ENCODE measurements around the gene LPAR2. TPM values are rescaled to one million over a fixed set of nuclear protein-coding genes. Genes with fewer than 3 reads are reported as not detected.

The LPAR2 gene
- total RNA-seq, 1 experiment from 2014 or later, result 22.0 TPM

DNA sequence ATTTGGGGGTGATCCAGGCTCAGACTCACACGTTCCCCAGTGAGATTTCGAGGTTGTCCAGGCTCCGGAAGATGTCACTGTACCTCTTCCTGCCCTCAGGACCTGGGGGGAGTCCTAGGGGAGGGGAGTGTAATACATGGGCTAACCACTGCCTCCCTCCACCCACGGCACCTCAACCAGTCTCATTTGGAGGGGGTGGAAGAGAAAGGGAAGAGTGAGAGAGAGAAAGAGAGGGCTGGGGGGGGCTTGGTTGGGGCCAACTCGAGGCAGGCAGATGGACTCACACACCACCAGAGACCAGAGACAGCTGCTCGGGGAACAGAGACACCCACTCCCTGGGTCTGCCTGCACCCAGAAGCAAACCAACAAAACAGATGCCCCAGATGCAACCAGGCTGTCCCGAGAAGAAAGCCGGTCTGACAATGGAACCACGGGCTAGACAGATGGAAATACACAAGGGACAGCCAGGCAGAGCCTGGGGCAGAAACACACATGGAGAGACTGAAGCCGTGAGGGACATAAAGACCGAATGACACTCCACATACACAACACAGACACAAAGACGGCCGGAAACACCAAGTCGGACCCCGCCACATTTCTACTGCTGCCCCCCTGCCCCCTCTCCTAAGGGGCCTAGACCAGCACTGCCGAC, 14.6 kb upstream of the LPAR2 start:
- peak overlapping the region; percentile 89 for H3K4me3 ChIP-seq (ENCODE audit: low read length)
- peak overlapping the region; percentile 89 for H3K4me2 ChIP-seq (ENCODE audit: low read depth, low read length, poor library complexity, severe bottlenecking)
- peaks cover 16% of the 10 kb centered on the region for H3K4me1 ChIP-seq (ENCODE audit: low read length)
- no peaks in the 10 kb centered on the region for H3K27me3 ChIP-seq (ENCODE audit: low read length)
- H3K36me3 ChIP-seq (ENCODE audit: insufficient read depth, low read length), result peaks cover 15% of the 10 kb centered on the region
- peak overlapping the region; percentile 93 for H3K9ac ChIP-seq (ENCODE audit: low read length)
- peaks cover 20% of the 10 kb centered on the region for H3K79me2 ChIP-seq (ENCODE audit: low read length)
- peak; percentile 63 for DNase-seq
- no peaks in the 10 kb centered on the region for H3K9me2 ChIP-seq (replicated peaks; ENCODE audit: insufficient read depth, low read length)
- H2AFZ ChIP-seq (ENCODE audit: low read length), result no peak overlapping the region; the same call in 1 of the 2 replicates
- H4K20me1 ChIP-seq (ENCODE audit: insufficient read depth, low read depth, low read length), result no peaks in the 10 kb centered on the region
- H3K27ac ChIP-seq (ENCODE audit: low read length), result peak overlapping the region; percentile 87
- H3K9me3 ChIP-seq (ENCODE audit: low read length), result no peaks in the 10 kb centered on the region

DNA sequence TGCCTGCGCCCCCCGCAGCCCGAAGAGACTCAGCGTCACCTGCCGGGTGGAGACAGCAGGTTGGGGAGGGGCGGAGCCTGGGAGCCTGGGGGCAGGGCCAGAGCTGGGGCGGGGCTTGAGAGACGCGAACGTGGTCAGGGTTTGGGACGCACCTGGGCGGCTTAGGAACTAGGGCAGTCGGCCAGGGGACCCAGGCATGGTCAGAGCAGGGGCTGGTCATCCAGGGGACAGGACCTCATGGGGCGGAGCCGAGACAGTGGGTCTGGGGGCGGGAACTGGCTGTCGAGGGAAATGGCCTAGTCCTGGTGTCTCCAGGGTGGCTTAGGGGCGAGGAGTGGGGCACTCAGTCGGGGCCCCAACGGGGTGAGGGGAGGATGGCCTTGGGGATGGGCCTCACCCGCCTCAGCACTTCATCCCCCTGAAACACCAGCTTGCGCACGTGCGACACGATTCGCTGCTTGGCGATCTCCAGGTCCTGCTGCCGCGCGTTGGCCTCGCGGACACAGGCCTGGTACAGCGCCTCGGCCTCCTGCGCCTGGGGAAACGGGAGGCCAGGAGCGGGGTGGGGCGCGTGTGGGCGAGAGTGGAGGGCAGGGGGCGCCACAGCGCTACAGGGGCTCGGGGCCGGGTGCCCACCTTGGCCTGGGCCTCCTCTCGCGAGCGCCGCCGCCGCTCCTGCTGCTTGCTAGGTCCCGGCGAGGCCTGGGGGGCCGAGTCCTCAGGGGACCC, 9.7 kb upstream of the LPAR2 start:
- H3K36me3 ChIP-seq (ENCODE audit: insufficient read depth, low read length), result peaks cover 13% of the 10 kb centered on the region
- H4K20me1 ChIP-seq (ENCODE audit: insufficient read depth, low read depth, low read length), result no peaks in the 10 kb centered on the region
- no peaks in the 10 kb centered on the region for H3K9me3 ChIP-seq (ENCODE audit: low read length)
- H3K79me2 ChIP-seq (ENCODE audit: low read length), result peaks cover 14% of the 10 kb centered on the region
- no peaks in the 10 kb centered on the region for H3K9me2 ChIP-seq (replicated peaks; ENCODE audit: insufficient read depth, low read length)
- H3K4me2 ChIP-seq (ENCODE audit: low read depth, low read length, poor library complexity, severe bottlenecking), result no peak overlapping the region
- H2AFZ ChIP-seq (ENCODE audit: low read length), result no peak overlapping the region
- no peaks in the 10 kb centered on the region for H3K27me3 ChIP-seq (ENCODE audit: low read length)
- H3K9ac ChIP-seq (ENCODE audit: low read length), result no peak overlapping the region
- peaks cover 9% of the 10 kb centered on the region for H3K4me1 ChIP-seq (ENCODE audit: low read length)
- no peak overlapping the region for H3K27ac ChIP-seq (ENCODE audit: low read length)
- H3K4me3 ChIP-seq (ENCODE audit: low read length), result no peak overlapping the region
- peak; percentile 44 for DNase-seq

DNA sequence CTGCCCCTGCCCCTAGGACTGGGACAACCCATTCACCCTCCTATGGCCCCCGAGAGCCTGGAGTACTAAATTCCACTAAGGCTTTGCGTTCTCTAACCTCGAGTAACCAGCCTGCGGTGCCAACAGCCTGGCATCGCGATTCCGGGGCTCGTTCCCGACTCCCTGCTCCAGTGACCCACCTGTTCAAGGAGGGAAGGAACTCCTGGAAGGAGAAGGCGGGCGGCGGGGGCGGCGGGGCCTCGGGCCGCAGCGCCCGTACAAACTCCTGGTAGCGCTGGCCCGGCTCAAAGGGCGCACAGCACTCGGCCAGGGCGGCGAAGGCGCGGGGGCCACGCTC, 9.1 kb upstream of the LPAR2 start:
- no peak for DNase-seq
- Histone ChIP-seq H3K79me2 (ENCODE audit: low read length) (peaks cover 9% of the 10 kb centered on the region), H3K9ac (ENCODE audit: low read length) (no peak overlapping the region), H3K4me3 (ENCODE audit: low read length) (no peak overlapping the region), H3K9me3 (ENCODE audit: low read length) (no peaks in the 10 kb centered on the region), H2AFZ (ENCODE audit: low read length) (no peak overlapping the region), H3K27ac (ENCODE audit: low read length) (no peak overlapping the region), H3K36me3 (ENCODE audit: insufficient read depth, low read length) (peaks cover 13% of the 10 kb centered on the region), H3K4me2 (ENCODE audit: low read depth, low read length, poor library complexity, severe bottlenecking) (no peak overlapping the region), H3K27me3 (ENCODE audit: low read length) (no peaks in the 10 kb centered on the region), H3K4me1 (ENCODE audit: low read length) (peaks cover 5% of the 10 kb centered on the region), H4K20me1 (ENCODE audit: insufficient read depth, low read depth, low read length) (no peaks in the 10 kb centered on the region), H3K9me2 (replicated peaks; ENCODE audit: insufficient read depth, low read length) (no peaks in the 10 kb centered on the region)

DNA sequence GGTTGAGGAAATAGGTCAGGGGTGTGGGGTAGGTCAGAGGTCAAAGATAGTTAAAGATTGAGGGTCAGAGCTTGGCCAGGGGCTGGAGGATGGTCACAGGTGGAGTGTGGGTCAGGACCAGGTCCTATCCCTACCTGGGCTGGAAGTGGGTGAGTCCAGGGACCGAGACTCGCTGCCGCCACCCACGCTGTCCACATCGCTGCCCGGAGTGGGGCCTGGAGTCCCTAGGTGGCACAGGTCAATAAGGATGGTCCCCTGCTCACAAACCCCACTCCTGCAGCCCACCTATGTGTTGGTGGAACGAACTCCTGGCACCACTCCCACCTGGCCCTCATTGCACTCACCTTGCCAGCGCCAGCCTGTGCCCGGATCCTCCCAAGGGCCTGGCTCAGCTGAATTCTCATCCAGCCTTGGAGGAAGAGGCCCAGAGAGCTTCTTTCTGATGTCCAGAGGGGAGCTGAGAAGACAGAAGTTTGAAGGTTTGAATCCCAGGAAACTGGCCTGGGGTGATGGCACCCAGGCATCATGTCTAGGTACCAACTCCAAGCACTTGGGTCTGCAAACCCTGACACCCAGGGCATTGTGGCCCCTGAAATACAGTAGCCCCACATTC, 8.7 kb upstream of the LPAR2 start:
- Histone ChIP-seq H3K9me2 (replicated peaks; ENCODE audit: insufficient read depth, low read length) (no peaks in the 10 kb centered on the region), H3K27ac (ENCODE audit: low read length) (no peak overlapping the region), H4K20me1 (ENCODE audit: insufficient read depth, low read depth, low read length) (no peaks in the 10 kb centered on the region), H3K36me3 (ENCODE audit: insufficient read depth, low read length) (peaks cover 10% of the 10 kb centered on the region), H3K4me2 (ENCODE audit: low read depth, low read length, poor library complexity, severe bottlenecking) (no peak overlapping the region), H3K27me3 (ENCODE audit: low read length) (no peaks in the 10 kb centered on the region), H3K9ac (ENCODE audit: low read length) (no peak overlapping the region), H3K4me3 (ENCODE audit: low read length) (no peak overlapping the region), H2AFZ (ENCODE audit: low read length) (no peak overlapping the region), H3K9me3 (ENCODE audit: low read length) (no peaks in the 10 kb centered on the region), H3K4me1 (ENCODE audit: low read length) (peaks cover under 1% of the 10 kb centered on the region; the same call in 1 of the 2 replicates), H3K79me2 (ENCODE audit: low read length) (peaks cover 4% of the 10 kb centered on the region)
- no peak for DNase-seq

DNA sequence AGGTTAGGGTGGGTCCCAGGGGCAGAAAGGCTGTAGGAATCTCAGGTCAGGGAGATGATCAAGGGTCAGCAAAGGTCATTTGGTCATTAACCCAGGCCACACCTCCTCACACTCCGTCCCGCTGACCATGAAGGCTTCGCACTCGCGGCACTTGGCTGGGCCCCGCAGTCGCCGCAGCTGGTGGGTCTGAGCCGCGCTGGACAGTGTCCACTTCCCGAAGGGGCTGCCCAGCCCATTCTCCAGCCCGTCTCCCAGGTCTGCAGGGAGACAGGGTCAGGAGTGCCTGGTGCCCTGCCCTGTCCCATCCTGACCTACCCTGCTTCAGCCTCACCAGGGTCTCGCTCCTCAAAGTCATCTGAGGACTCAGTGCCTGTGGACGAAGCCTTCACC, 7.3 kb upstream of the LPAR2 start:
- Histone ChIP-seq H3K4me1 (ENCODE audit: low read length) (no peaks in the 10 kb centered on the region), H3K27me3 (ENCODE audit: low read length) (no peaks in the 10 kb centered on the region), H3K36me3 (ENCODE audit: insufficient read depth, low read length) (peaks cover 10% of the 10 kb centered on the region), H3K27ac (ENCODE audit: low read length) (no peak overlapping the region), H4K20me1 (ENCODE audit: insufficient read depth, low read depth, low read length) (no peaks in the 10 kb centered on the region), H3K4me3 (ENCODE audit: low read length) (no peak overlapping the region), H3K4me2 (ENCODE audit: low read depth, low read length, poor library complexity, severe bottlenecking) (no peak overlapping the region), H3K9me3 (ENCODE audit: low read length) (no peaks in the 10 kb centered on the region), H3K79me2 (ENCODE audit: low read length) (no peaks in the 10 kb centered on the region), H2AFZ (ENCODE audit: low read length) (no peak overlapping the region), H3K9ac (ENCODE audit: low read length) (no peak overlapping the region), H3K9me2 (replicated peaks; ENCODE audit: insufficient read depth, low read length) (no peaks in the 10 kb centered on the region)
- no peak for DNase-seq

DNA sequence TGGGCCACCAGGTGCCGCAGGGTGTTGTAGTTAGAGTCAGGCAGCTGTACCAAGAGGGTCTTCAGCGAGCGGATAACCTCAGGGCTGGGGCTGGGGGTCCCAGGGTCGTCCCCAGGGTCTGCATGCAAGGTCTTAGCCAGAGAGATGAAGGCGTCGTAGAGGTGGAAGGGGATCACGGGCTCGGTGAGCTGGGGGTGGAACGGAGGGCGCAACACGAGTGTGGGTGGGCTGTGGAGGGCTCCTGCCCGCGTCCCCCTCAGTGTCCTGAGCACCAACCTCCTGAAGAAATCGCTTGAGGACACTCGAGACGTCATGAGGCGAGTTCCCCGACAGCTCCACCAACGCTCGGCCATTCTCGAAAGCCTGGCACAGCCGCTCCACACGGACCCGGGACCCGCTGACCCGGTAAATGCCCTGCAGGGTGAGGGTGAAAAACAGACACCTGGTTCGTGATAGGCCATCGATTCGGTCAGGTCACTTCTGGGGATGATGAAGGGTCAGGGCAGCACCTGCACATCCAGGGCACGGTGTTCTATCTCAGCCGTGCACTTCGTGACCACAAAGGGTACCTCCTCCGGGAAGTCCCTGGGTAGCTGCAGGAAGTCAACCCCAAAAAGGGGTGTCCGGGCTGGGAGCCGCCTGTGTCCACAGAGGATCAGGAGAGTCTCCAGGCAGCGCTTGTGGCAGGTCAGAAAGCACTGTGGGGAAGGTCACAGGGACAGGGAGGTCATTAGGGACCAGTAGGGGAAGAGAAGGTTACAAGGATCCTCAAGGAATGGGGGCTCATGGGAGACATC, 6.7 kb upstream of the LPAR2 start:
- Histone ChIP-seq H4K20me1 (ENCODE audit: insufficient read depth, low read depth, low read length) (no peaks in the 10 kb centered on the region), H3K9ac (ENCODE audit: low read length) (no peak overlapping the region), H3K4me2 (ENCODE audit: low read depth, low read length, poor library complexity, severe bottlenecking) (no peak overlapping the region)

DNA sequence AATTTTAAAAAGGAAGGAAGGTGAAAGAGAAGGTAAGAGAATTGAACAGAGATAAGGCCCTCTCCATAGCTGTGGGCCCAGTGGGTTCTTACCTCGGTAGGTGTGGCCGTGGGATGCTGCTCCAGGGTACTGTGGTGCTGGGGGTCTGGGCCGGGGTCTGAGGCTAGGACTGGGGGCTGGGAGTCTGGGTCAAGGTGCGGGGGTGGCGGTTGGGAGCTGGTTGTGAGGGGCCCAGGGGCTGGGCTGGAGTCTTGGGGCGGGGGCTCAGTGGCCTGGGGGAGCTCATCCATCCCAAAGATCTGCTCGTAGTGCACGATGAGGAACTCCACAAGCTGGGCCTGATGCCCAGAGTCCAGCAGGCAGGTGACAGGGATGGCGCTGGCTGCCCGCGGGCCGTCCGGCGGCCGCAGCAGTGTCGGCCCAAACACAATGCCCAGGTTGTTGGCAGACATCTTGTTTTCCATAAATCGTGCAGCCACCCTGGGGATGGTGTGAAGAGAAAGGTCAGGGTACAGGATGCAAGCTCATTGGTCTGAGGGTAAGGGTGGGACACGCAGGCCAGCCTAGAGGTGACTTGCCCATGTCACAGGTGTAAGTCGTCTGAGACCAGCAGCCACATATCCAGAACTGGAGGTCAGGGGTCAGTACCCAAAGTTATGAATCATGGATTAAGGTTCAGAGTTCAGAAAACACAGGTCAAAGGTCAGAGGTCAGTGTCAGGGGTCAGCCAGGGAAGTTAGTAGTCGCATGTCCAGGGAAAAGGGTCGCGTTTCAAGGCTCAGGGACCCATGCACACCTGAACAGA, 5.9 kb upstream of the LPAR2 start:
- peaks cover 17% of the 10 kb centered on the region for H3K36me3 ChIP-seq (ENCODE audit: insufficient read depth, low read length)
- H3K79me2 ChIP-seq (ENCODE audit: low read length), result no peaks in the 10 kb centered on the region
- no peaks in the 10 kb centered on the region for H3K9me2 ChIP-seq (replicated peaks; ENCODE audit: insufficient read depth, low read length)
- H3K4me1 ChIP-seq (ENCODE audit: low read length), result peaks cover under 1% of the 10 kb centered on the region
- H3K9me3 ChIP-seq (ENCODE audit: low read length), result no peaks in the 10 kb centered on the region
- H3K27ac ChIP-seq (ENCODE audit: low read length), result no peak overlapping the region
- H4K20me1 ChIP-seq (ENCODE audit: insufficient read depth, low read depth, low read length), result no peaks in the 10 kb centered on the region
- H2AFZ ChIP-seq (ENCODE audit: low read length), result no peak overlapping the region
- no peaks in the 10 kb centered on the region for H3K27me3 ChIP-seq (ENCODE audit: low read length)
- no peak overlapping the region for H3K4me2 ChIP-seq (ENCODE audit: low read depth, low read length, poor library complexity, severe bottlenecking)
- no peak for DNase-seq
- no peak overlapping the region for H3K4me3 ChIP-seq (ENCODE audit: low read length)
- H3K9ac ChIP-seq (ENCODE audit: low read length), result no peak overlapping the region

More for the DNA sequence above, 6.7 kb upstream of the LPAR2 start:
- peaks cover 13% of the 10 kb centered on the region for H3K36me3 ChIP-seq (ENCODE audit: insufficient read depth, low read length)
- no peaks in the 10 kb centered on the region for H3K27me3 ChIP-seq (ENCODE audit: low read length)
- no peaks in the 10 kb centered on the region for H3K79me2 ChIP-seq (ENCODE audit: low read length)
- no peak overlapping the region for H3K4me3 ChIP-seq (ENCODE audit: low read length)
- no peaks in the 10 kb centered on the region for H3K9me2 ChIP-seq (replicated peaks; ENCODE audit: insufficient read depth, low read length)
- no peak overlapping the region for H3K27ac ChIP-seq (ENCODE audit: low read length)
- no peak for DNase-seq
- H3K4me1 ChIP-seq (ENCODE audit: low read length), result no peaks in the 10 kb centered on the region
- H3K9me3 ChIP-seq (ENCODE audit: low read length), result no peaks in the 10 kb centered on the region
- H2AFZ ChIP-seq (ENCODE audit: low read length), result no peak overlapping the region
